KBM-7 (cell line): ENCODE measurements around the gene GMPR.

Experiments
- DNase-seq: peaks from one replicate; pipeline ENCODE4 v3.0.0-alpha.2; 2015
- in situ Hi-C: fragments of 300-500 bp; cut with MboI; formaldehyde crosslinking; loops from 2 replicates; pipeline ENCODE4 v1.14.3; 2020; ENCODE audit warnings: low sequenced_read_pairs, low pct_unique_long_range_greater_than_20kb, mixed read lengths

The GMPR gene

DNA sequence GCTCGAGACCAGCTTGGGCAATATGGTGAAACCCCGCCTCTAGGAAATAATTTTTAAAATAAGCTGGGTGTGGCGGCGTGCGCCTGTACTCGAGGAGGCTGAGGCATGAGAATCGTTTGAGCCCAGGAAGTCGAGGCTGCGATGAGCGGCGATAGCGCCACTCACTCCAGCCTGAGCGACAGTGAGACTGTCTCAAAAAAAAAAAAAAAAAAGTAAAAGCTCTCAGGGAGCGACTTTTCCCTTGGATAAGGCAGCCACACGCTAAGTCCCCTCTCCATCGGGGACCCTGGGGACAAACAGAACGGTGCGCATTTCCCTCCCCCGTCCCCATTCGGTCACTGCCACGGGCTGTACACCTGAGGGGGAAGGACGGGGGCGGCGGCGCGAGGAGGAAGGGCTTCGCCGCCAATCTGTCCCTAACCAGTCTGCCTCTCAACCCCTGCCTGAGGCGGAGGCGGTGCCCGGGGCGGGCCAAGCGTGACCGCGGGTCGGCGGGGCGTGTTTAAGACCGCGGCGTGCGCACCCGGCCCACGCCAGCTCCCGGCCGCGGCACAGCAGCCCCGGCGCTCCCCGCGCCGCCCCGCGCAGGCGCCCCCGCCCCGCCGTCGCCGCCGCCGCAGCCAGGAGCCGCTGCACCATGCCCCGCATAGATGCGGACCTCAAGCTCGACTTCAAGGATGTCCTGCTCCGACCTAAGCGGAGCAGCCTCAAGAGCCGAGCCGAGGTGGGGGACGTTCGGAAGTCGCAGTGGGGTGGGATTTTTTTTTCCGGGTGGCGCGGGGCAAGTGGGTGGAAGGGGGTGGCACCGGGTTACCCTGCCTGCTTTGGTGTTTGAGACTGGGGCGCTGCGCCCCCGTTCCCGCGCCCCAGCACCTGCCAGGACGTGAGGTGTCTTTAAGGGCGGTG lies at the start of gene GMPR:
Gene GMPR, plus strand, starts transcription at position 531 of the 906 bp plus-strand sequence. Its CDS starts 107 bp downstream, at position 638.
- in situ Hi-C loops, result no loop called here
- DNase-seq, result peak; percentile 86

DNA sequence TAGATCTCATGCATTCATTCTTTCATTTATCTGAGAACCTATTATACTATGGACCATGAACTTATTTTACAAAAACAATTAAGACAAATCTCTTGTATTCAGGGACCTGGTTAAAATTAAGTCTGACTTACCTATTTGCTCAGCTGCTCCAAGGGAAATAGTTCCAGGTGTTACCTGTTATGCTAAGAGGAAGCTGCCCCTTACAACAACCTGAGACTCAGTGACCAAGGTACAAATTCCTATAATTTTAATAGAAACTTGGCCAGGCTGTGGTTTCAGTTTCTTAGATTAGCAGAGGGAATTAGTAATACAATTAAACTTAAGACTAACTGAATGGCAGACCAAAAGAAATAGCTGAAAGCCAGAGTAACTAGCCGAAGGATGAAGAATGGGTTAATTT lies 48.2 kb upstream of the GMPR start:
- in situ Hi-C loops, result no loop called here
- DNase-seq, result no peak

DNA sequence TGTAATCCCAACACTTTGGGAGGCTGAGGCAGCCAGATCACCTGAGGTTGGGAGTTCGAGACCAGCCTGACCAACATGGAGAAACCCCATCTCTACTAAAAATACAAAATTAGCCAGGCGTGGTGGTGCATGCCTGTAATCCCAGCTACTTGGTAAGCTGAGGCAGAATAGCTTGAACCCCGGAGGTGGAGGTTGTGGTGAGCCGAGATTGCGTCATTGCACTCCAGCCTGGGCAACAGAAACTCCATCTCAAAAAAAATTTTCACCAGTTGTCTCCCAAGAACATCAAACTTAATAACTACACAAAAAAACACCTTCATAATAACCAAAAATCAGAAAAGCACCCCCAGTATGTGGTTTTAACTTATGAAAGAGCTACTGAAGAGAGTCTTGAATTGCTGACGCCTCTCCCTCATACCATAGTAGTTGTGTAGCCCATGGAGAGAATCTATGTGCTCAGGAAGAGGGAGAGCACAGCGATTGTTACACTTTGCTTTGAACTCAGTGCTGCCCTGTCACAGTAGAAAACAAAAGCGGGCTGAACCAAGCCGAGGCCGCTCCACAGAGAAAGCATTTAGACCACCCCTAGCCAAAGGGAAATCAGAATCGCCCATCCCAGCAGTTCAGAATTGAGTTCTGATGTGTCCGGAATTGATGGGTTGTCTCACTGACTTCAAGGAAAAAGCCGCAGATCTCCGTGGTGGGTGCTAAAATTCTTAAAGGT lies 42.0 kb upstream of the GMPR start:
- in situ Hi-C loops, result no loop called here
- DNase-seq, result no peak

DNA sequence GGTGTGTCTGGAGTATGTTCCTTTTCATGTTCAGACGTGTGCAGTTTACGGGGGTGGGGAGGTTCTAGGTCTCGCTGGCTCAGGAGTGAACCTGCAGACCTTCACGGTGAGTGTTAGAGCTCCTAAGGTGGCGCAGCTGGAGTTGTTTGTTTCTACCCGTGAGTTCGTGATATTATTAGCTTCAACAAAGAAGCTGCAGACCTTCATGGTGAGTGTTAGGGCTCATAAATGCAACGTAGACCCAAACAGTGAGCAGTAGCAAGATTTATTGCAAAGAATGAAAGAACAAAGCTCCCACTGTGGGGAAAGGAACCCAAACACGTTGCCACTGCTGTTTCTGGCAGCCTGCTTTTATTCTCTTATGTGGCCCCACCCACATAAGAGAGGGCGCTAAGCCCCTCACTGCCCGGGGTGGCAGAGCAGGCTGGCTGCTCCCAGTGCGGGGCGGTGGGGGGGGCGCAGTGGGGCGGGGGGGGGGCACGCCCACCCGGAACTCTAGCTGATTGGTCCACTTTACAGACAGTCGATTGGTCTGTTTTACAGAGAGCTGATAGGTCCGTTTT lies 41.3 kb upstream of the GMPR start:
- in situ Hi-C loops, result no loop called here
- DNase-seq, result no peak

DNA sequence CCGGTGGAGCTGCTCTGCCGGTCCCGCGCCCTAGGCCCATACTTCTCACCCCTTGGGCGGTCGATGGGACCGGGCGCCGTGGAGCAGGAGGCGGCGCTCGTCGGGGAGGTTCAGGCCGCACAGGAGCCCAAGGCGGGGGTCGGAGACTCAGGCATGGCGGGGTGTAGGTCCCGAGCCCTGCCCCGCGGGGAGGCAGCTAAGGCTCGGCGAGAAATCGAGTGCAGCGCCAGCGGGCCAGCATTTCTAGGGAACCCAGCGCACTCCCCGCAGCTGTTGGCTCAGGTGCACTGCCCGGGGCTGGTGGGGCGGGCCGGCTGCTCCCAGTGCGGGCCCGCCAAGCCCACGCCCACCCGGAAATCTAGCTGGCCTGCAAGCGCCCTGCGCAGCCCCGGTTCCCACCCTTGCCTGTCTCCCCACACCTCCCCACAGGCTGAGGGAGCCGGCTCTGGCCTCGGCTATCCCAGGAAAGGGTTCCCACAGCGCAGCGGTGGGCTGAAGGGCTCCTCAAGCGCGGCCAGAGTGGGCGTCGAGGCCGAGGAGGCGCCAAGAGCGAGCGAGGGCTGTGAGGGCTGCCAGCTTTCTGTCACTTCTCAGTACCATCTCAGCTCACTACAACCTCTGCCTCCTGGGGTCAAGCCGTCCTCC lies 40.2 kb upstream of the GMPR start:
- in situ Hi-C loops, result no loop called here
- no peak for DNase-seq

DNA sequence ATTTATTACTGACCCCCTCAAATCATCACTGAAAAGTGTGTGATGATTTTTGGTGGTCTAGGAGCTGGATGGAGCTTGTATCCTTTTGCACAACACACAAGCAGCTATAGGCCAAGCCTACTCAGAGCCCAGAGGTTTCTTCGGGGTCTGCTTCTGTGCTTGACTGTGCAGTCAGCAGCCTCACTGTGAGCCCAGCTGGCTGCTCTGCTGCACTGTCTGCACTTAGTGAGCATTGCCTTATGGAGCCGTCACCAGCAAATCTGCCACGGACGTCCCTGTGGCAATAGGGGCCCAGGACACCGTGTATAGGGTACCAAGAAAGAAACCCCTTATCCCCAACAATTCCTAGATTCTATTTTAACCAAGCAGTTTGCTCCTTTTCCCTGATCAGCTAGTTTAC lies 38.6 kb upstream of the GMPR start:
- in situ Hi-C loops, result no loop called here
- DNase-seq, result no peak

DNA sequence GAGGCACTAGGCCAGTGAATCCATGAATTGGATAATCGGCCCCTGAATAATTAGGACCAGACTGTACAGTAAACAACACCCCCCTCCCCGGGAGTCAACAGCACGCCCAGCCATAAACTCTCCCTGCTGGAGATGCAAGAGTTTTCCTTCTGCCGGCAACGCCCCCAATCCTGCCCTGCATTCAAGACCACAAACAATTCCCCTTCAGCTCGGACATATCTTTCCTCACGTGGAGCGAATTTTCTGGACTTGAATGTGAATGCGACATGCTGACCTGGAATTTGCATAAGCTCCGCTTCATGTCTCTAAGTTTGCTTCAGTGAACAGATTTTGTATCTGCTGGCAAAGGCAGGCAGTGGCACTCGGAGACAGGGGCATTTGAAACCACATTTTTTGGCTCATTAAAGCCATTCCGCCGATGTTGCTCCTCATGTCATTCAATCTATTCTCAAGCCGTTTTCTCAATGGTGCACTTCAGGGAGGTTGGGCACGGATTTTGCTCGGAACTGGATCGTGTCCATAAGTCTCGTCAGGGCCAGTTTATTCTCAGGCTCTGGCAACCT lies 38.0 kb upstream of the GMPR start:
- in situ Hi-C loops, result no loop called here
- no peak for DNase-seq

DNA sequence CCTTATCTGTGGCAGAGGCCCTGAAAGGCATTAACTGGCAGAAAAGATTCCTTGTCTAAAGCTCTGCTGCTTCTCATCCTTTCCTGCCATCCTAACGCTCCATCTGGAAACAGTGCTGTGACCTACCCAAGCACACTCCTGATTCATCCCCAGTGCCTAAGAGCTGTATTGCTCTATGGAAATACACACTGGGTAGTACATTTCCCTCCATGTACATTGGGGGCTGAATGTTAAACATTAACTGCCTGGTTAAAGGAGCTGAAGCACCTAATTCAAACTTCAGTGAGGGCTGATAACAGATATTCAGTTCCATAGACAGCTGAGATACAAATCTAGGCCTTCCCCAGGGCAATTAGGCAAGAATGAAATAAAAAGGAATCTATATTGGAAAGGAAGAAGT lies 36.7 kb upstream of the GMPR start:
- no peak for DNase-seq
- in situ Hi-C loops, result no loop called here

DNA sequence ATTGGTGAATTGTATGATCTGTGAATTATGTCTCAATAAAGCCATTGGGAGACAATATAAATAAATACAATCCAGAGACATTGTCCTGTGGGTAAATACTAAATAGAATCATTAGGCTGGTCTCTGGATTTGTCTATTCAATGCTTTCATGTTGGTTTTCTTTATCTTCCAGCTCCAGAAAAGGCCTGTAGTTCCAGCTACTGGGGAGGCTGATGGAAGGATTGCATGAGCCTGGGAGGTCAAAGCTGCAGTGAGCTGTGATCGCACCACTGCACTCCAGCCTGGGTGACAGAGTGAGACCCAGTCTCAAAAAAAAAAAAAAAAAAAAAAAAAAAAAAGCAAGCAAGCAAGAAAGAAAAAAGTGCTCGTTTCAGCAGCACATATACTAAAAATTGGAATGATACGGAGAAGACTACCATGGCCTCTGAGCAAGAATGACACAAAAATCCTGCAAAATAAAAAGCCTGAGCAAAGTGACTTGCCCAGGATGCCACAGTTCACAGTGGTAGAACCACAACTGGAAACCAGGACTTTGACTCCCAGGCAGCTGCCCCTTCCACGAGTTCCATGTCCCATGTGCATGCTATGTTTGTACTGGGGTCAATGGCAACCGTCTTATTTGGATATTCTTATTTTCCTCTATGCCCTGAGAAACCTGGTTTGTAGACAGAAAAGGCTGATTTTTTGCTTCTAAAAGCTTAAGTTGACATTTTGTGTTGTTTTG lies 33.6 kb upstream of the GMPR start:
- DNase-seq, result no peak
- in situ Hi-C loops, result no loop called here

DNA sequence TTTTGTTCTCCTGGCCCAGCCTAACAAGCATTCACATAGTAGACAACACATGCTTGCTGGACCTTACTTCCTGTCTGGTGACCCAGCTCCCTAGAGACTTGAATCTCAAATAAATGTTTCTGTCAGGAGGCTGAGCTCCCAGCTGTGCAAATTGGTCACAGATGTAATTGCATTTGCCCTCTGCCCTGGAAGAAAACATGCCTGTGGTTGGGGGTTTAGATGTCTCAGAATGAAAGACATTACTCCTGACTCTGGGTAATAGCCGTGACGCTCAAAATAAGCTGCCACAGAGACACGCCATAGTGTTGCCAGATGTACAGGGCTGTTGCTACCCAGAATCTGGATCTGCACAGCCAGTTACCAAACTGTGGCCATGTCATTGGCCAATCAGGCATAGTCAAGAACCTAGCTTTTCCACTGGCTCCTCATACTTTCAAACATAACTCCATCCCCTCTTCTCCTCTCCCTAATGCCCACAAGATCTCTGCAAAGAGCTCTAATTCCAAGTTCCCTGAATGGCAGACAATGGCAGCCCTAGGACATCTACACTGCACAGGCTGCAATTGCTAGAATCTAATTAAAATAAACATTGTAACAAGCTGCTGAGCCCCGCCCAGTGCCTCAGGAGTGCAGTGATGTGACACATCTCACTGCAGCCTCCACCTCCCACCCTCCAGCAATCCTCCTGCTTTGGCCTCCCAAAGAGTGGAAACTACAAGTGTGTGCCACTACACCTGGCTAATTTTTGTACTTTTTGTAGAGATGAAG lies 32.8 kb upstream of the GMPR start:
- DNase-seq, result peak; percentile 69
- in situ Hi-C loops, result no loop called here

DNA sequence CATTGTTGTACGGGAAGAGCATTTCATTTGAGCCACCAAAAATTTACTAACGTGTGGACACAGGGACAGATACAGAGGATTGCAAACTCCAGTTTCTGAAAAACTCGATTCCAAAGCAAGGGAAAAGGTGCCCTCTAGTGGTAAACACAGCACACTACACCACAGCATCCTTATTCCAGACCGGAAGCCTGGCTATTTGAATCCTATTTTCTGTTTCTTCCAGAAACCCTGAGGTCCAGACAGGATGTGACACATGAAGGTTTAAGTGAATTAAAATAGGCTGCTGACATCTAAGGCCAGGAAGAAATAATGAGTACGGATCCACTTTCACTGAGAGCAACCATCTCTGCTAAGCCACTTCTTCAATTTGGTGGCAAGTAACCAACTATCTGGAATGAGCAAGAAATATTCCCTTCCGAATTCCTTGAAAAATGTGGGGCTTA lies 31.8 kb upstream of the GMPR start:
- in situ Hi-C loops, result no loop called here

DNA sequence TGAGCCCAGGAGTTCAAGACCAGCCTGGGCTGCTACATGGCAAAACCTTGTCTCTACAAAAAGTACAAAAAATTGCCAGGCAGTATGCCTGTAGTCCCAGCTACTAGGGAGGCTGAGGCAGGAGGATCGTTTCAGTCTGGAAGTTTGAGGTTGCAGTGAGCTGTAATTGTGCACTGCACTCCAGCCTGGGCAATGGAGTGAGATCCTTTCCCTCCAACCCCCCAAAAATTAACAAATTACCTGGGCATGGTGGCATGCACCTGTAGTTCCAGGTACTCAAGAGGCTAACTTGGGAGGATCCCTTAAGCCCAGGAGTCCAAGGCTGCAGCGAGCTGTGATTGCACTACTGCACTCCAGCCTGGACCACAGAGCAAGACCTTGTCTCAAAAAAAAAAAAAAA lies 29.4 kb upstream of the GMPR start:
- no peak for DNase-seq
- in situ Hi-C loops, result no loop called here

More for the DNA sequence above, 31.8 kb upstream of the GMPR start:
- DNase-seq, result peak; percentile 85

DNA sequence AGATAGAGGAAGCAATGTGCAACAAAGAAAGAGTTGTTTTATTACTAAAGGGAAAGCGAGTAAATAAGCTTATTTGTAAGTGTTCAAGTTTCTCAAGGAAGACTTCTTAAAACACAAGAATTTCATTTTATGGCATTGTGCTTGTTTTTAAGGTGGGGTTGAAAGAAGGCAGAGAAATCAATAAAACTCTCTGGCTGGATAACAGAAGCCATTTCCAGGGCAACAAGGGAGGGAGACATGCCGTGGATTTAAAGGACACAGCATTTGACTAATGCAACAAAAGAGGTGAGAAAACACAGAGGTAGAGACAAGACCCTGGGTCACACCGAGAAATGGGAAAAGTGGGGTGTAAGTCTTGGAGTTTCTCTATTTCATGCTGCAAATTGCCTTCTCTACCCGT lies 28.8 kb upstream of the GMPR start:
- in situ Hi-C loops, result no loop called here

DNA sequence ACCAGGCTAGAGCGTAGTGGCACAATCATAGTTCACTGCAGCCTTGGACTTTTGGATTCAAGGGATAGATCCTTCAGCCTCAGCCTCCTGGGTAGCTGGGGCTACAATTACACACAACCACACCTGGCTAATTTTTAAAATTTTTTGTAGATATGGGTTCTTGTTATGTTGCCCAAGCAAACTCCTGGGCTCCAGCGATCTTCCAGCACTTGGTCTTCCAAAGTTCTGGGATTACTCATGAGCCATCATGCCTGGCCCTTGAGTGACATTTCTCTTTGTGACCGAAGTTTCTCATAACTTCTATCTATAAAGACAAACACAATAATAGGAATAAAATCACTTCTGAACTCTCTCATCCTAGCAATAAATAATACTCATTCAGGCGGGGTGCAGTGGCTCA lies 26.1 kb upstream of the GMPR start:
- no peak for DNase-seq
- in situ Hi-C loops, result no loop called here

More for the DNA sequence above, 28.8 kb upstream of the GMPR start:
- DNase-seq, result no peak

DNA sequence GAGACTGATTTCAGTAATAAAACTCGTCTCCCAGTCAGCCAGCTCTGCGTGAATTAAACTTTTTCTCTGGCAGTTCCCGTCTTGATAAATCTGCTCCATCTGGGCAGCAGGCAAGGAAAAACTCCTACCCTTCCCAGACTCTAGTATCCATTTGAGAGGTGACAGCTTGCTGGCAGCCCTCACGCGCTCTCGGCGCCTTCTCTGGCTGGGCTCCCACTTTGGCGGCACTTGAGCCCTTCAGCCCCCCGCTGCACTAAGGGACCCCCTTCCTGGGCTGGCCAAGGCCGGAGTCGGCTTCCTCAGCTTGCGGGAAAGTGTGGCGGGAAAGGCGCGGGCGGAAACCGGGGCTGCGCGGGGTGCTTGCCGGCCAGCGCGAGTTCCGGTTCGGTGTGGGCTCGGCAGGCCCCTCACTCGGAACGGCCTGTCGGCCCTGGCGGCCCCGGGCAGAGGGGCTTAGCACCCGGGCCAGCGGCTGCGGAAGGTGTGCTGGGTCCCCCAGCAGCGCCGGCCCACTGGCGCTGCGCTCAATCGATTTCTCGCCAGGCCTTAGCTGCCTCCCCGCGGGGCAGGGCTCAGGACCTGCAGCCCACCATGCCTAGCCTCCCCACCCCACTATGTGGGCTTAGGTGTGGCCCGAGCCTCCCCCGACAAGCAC lies 21.8 kb upstream of the GMPR start:
- DNase-seq, result no peak
- in situ Hi-C loops, result no loop called here

DNA sequence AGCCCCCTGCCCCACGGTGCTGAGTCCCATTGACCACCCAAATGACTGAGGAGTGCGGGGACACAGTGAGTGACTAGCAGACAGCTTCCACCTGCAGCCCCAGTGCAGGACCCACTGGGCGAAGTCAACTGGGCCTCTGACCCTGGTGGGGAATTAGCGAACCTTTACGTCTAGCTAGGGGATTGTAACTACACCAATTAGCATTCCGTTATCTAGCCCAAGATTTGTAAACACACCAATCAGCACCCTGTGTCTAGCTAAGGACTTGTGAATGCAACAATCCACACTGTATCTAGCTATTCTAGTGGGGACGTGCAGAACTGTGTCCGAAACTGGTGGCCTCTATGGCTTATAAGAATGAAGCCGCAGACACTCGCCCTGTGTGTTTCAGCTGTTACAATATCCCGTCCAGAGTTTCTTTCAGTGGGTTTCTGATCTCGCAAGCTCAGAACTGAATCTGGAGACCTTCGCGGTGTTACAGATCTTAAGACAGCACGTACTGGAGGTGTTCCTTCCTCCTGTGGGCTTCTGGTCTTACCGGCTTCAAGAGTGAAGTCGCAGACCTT lies 21.1 kb upstream of the GMPR start:
- DNase-seq, result peak; percentile 19
- in situ Hi-C loops, result no loop called here

DNA sequence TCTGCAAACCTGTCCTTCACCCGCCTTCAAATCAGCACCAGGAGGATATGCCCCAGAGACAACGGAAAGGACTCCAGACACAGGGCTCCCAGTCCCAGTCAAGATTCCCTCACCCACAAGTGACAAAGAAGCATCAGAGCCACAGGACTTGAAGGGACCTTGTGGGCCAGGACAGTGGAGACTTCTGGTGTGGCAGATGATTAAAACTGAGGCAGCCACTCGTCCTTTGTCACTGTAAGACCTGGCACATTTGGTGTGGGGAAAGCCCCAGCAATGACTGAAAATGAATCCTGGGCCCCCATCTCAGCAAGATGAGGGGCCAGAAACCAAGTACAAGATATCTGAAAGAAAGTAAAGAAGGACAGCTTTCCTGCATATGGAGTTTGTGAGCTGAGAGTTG lies 15.6 kb upstream of the GMPR start:
- in situ Hi-C loops, result no loop called here
- DNase-seq, result no peak
